ENCODE measurements around the gene SERPINB4.

- no peak for TF ChIP-seq POLR2AphosphoS5 (IDR thresholded peaks at IDR 0.05; ENCODE audit: low read depth)
- no peak for TF ChIP-seq CTCF (IDR thresholded peaks at IDR 0.05; ENCODE audit: insufficient read depth, low read length)
Measured at GRCh38 chr18:63646936-63647335, 2.9 kb upstream of the SERPINB4 start.

Measured in HL-60 (cell line).